Activated CD4-positive, alpha-beta T cell treated with anti-CD3 and anti-CD28 coated beads, Interleukin-2, amount 50 U/mL, for 4 hours (primary cell): ENCODE results near the gene EXOSC9.

Source experiments
- DNase-seq, 2 experiments: peaks; one replicate each; pipeline ENCODE4 v3.0.0-alpha.2; 2020

EXOSC9 gene

GRCh38 chr4:121827853-121828252, 26.7 kb downstream of the EXOSC9 start:
- DNase-seq, result no peak

- DNase-seq, result no peak
These were observed 28.4 kb downstream of the EXOSC9 start for GRCh38 chr4:121829511-121829910.

- DNase-seq, result no peak
These were observed 37.0 kb downstream of the EXOSC9 start for GRCh38 chr4:121838136-121838535.

GRCh38 chr4:121842862-121843261, 41.7 kb downstream of the EXOSC9 start:
- no peak for DNase-seq

- DNase-seq, result no peak
These were observed 45.5 kb downstream of the EXOSC9 start for GRCh38 chr4:121846662-121847061.

- DNase-seq, result no peak
These were observed 50.2 kb downstream of the EXOSC9 start for GRCh38 chr4:121851354-121851753.

- no peak for DNase-seq
These were observed 59.0 kb downstream of the EXOSC9 start for GRCh38 chr4:121860121-121860520.

GRCh38 chr4:121861426-121861825, 60.3 kb downstream of the EXOSC9 start:
- no peak for DNase-seq

GRCh38 chr4:121863799-121864198, 62.7 kb downstream of the EXOSC9 start:
- DNase-seq, result no peak
